Cardiac fibroblast (primary cell): ENCODE results near the gene SEC11A.

Experiments
- DNase-seq, 2 donors: peaks; one replicate each; pipeline versions ENCODE4 v3.0.0 to v3.0.0-alpha.2; 2010; ENCODE audit warnings: low read depth in 2 of 2
- H3K4me3 ChIP-seq, 2 donors: replicated peaks in 1 of 2; 1 replicate in 1 of 2; 2 replicates in 1 of 2; pipeline ENCODE4 v1.5.1; 2011; ENCODE audit warnings: low read depth in 2 of 2, low read length in 2 of 2, mild to moderate bottlenecking in 2 of 2, moderate library complexity in 1 of 2
- TF ChIP-seq, protein P1 (sequence below): IDR thresholded peaks from one replicate; pipeline ENCODE4 v1.5.1; 2011; ENCODE audit warnings: low read depth, mild to moderate bottlenecking, low read length, inconsistent platforms

The SEC11A gene

DNA sequence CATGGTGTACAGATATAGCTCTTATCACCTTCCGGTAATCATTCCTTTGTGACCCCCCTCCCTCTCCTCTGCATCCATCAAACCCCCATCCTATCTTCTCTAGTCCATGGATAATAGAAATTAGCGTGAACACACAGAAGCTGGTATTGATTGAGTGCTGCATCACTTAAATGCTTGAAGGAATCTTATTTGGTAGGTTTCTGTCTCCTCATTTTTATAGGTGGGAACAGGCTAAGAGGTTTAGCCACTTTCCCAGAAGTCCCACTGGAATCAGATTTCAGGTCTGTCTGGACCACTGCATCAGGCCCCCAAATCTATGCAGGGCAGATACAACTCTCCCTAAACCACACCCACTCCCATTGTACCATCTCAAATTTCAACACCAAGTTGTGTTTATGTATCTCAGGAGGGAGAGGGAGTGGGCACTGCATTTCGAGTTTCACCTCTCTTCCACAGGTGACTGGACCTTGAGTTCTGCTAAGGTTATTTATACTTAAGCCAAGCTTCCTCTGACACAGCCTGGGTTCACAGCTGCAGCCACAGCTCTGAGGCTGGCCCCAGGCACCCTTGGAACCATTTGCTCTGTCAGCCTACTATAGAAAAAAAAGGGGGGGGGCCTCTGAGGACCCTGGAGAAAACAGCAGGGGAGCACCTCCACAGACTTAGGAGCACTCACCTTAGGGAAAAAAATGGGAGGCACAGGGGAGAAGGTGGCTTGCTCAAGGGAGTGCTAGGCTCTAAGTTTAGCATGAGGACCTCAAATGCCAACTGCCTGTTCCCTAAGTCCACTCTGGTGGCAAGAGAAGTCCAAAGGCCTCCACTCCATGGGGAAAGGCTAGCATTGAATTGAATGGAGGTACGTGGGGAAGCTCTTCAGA lies 55.8 kb downstream of the SEC11A start:
- TF ChIP-seq, protein P1, sequence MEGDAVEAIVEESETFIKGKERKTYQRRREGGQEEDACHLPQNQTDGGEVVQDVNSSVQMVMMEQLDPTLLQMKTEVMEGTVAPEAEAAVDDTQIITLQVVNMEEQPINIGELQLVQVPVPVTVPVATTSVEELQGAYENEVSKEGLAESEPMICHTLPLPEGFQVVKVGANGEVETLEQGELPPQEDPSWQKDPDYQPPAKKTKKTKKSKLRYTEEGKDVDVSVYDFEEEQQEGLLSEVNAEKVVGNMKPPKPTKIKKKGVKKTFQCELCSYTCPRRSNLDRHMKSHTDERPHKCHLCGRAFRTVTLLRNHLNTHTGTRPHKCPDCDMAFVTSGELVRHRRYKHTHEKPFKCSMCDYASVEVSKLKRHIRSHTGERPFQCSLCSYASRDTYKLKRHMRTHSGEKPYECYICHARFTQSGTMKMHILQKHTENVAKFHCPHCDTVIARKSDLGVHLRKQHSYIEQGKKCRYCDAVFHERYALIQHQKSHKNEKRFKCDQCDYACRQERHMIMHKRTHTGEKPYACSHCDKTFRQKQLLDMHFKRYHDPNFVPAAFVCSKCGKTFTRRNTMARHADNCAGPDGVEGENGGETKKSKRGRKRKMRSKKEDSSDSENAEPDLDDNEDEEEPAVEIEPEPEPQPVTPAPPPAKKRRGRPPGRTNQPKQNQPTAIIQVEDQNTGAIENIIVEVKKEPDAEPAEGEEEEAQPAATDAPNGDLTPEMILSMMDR = no peak
- DNase-seq = no peak
- no peak overlapping the region for H3K4me3 ChIP-seq

GRCh38 chr15:84658788-84659411 lies 57.0 kb downstream of the SEC11A start:
- TF ChIP-seq, protein P1 = no peak
- no peak for DNase-seq
- peak overlapping the region in 1 of 2 donors; percentile 54 for H3K4me3 ChIP-seq

DNA sequence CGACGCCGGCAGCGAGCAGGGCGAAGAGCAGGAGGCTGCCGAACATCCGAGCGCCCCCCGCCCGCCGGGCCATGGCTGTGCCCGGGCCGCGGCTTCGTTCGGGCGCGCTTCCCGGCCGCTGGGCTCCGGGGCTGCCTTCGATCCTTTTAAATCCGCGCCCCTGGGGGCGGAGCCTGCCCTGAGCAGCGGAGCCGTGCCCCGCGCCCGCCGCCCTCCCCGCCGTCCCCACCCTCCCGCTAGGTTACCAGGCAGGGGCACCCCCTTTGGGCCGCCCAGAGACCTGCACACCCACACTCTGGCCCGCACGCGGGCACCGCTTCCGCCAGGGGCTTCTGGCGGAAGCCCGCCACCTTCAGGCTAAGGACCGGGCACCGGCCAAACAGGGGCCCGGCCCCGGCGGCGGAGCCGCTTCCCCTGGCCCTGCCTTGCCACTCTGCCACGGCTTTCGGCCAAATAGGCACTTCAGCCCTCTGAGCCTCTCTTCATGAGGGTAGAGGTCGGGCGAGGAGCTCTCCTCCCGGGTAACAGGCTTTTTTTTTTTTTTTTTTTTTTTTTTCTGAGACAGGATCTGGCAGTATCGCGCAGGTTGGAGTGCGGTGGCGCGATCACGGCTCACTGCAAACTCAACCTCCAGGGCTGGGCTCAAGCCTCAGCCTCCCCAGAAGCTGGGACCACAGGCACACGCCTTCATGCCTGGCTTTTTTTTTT lies 57.7 kb downstream of the SEC11A start, which contains the start of gene NMB:
Gene NMB (minus strand): TSS at position 120 of the 708 bp plus-strand sequence. CDS start 47 bp downstream, at position 73.
- DNase-seq = peak; percentile 56 to 78
- peak within 1 kb of the TSS; percentile 40 to 54 for H3K4me3 ChIP-seq
- TF ChIP-seq, protein P1 = peak; percentile 48

GRCh38 chr15:84657748-84658079 lies 58.2 kb downstream of the SEC11A start:
- TF ChIP-seq, protein P1 = no peak
- no peak for DNase-seq
- peak overlapping the region; percentile 40 to 54 for H3K4me3 ChIP-seq

DNA sequence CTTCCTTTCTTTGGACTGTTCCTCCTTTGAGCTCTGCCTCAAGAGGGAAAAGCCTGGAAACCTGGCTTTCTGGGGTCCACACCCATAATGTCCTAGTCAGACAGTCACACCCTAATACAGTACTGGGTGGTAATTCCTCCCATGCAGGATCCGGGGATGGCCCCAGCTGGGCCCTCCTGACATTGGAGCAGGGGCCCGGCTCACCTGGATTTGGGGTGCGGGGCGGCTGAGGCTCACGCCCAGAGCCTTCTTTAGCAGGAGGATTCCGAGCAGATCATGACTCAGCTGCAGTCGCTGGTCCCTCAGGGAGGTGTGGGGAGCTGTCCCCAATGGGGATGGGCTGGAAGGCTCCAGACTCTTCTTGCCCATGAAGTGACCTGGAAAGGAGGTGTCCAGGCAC lies 59.0 kb downstream of the SEC11A start:
- no peak overlapping the region for H3K4me3 ChIP-seq
- no peak for DNase-seq
- TF ChIP-seq, protein P1 = no peak

DNA sequence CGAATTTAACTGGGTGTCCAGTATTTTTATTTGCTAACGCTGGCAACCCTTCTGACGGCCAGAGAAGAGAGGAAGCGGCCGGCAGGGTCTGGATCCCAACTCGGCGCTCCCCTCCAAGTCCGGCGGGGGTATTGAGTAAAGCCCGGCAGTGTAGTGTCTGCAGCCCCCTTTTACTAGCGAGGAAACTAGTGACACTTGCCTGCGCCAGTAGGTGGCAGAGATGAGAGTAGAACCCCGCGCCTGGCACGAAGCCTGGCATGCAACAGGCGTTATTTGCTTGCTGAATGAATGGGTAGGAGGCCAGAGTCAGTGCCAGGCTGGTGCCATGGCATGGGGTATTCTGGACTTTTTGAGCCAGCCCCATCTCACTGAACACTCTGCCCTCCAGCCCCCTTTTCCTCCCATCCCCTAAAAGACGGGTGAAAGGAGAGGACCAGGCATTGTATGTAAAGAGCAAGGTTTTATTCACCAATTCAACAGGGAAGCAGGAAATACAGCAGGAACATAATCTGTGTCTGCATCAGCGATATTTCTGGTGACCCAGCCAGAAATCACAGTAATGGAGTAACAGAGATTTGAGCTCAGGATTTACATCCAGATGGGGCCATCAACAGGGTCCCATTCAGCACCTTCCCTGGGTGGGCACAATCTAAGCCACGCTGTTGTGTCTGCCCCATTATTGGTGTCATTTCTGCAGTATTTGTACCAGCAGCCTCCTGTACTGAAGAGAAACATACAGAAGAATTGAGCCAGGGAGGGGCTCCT lies 61.1 kb downstream of the SEC11A start:
- DNase-seq = peak; percentile 82 to 88
- TF ChIP-seq, protein P1 = peak; percentile 76
- peak overlapping the region; percentile 94 to 96 for H3K4me3 ChIP-seq
